A549 (cell line): ENCODE results near the gene KLHL30. TPM values are rescaled to one million over a fixed set of nuclear protein-coding genes. Genes with fewer than 3 reads are reported as not detected.

Source experiments
- ATAC-seq, 2 experiments: fragments of 200-7000 bp in 1 of 2; fragments of >200 bp in 1 of 2; cut with Nextera tagmentation in 1 of 2; cut with Tn5 transposase in 1 of 2; 3 replicates each; pipeline versions ENCODE4 v1.8.0 to v1.9.1; 2018 to 2020; ENCODE audit warnings: mild to moderate bottlenecking in 1 of 2, moderate library complexity in 1 of 2
- CTCF ChIA-PET: fragments of 300-600 bp; sonication (Branson Sonifier 250); formaldehyde crosslinking; extraction: SDS; loops from one replicate; lab custom pipeline; 2021; ENCODE audit warnings: antibody characterized with exemption, inconsistent platforms; lab: Yijun Ruan, JAX
- POLR2A ChIA-PET: fragments of 350-600 bp; formaldehyde crosslinking; extraction: SDS; loops from one replicate; lab custom pipeline; 2021; ENCODE audit warnings: antibody characterized with exemption, inconsistent platforms; lab: Yijun Ruan, JAX
- DNase-seq, 2 experiments: peaks; one replicate each; pipeline versions ENCODE4 v3.0.0 to v3.0.0-alpha.2; 2011 to 2016; ENCODE audit warnings: low read depth in 1 of 2, low spot score in 1 of 2
- FAIRE-seq: peaks from 2 replicates; lab custom pipeline; 2011; peaks lifted over from hg19 to GRCh38; lab: Jason Lieb, UNC
- H3K27ac ChIP-seq, 2 experiments: fragments of >200 bp; sonication (Bioruptor Twin); formaldehyde crosslinking; 3 replicates each; pipeline ENCODE4 v1.5.1; 2016 to 2017
- H3K4me1 ChIP-seq: fragments of >200 bp; sonication (Bioruptor Twin); formaldehyde crosslinking; 3 replicates; pipeline ENCODE4 v1.6.1; 2016
- H3K4me2 ChIP-seq: fragments of >200 bp; sonication (Bioruptor Twin); formaldehyde crosslinking; 3 replicates; pipeline ENCODE4 v1.6.1; 2016
- H3K4me3 ChIP-seq: fragments of >200 bp; sonication (Bioruptor Twin); formaldehyde crosslinking; 3 replicates; pipeline ENCODE4 v1.5.1; 2016
- H3K9me3 ChIP-seq: fragments of >200 bp; sonication (Bioruptor Twin); formaldehyde crosslinking; 3 replicates; pipeline ENCODE4 v1.6.1; 2016
- BHLHE40 ChIP-seq: IDR thresholded peaks from 2 replicates; pipeline ENCODE4 v1.6.1; 2012; ENCODE audit warnings: low read depth, low read length, inconsistent platforms
- CHD2 ChIP-seq: fragments of 150-350 bp; IDR thresholded peaks from 2 replicates; pipeline ENCODE4 v1.6.1; 2014; ENCODE audit warnings: low read length; ENCODE audit not compliant: partially characterized antibody
- CHD4 ChIP-seq: fragments of 200-600 bp; sonication (generic); IDR thresholded peaks from 2 replicates; pipeline ENCODE4 v1.6.1; 2016; ENCODE audit warnings: antibody characterized with exemption, mild to moderate bottlenecking, borderline replicate concordance
- EHF ChIP-seq: fragments of 250-450 bp; sonication (Bioruptor Pico); IDR thresholded peaks from 2 replicates; pipeline ENCODE4 v1.5.0; 2020; ENCODE audit warnings: mild to moderate bottlenecking
- FOSB ChIP-seq: fragments of 250-450 bp; sonication (Bioruptor Pico); IDR thresholded peaks from 2 replicates; pipeline ENCODE4 v1.5.0; 2020; ENCODE audit warnings: mild to moderate bottlenecking, moderate library complexity
- FOXS1 ChIP-seq: fragments of 250-450 bp; sonication (Bioruptor Pico); IDR thresholded peaks from 2 replicates; pipeline ENCODE4 v1.5.0; 2020; ENCODE audit warnings: mild to moderate bottlenecking, moderate library complexity
- HOXA7 ChIP-seq: fragments of 250-450 bp; sonication (Bioruptor Pico); IDR thresholded peaks from 2 replicates; pipeline ENCODE4 v1.5.0; 2020; ENCODE audit warnings: mild to moderate bottlenecking, moderate library complexity
- KDM5A ChIP-seq: fragments of 200-600 bp; sonication (generic); IDR thresholded peaks from 2 replicates; pipeline ENCODE4 v1.6.1; 2016; ENCODE audit warnings: antibody characterized with exemption, mild to moderate bottlenecking
- MAX ChIP-seq: IDR thresholded peaks from 2 replicates; pipeline ENCODE4 v1.6.1; 2012
- MAZ ChIP-seq: fragments of 150-350 bp; IDR thresholded peaks from 2 replicates; pipeline ENCODE4 v1.6.1; 2014; ENCODE audit warnings: antibody characterized with exemption, low read depth, low read length, borderline replicate concordance
- MYC ChIP-seq: IDR thresholded peaks from 2 replicates; pipeline ENCODE4 v1.6.1; 2012; ENCODE audit warnings: mild to moderate bottlenecking, inconsistent platforms, low read length, improper control_type of control experiment, borderline replicate concordance
- NR3C1 ChIP-seq: fragments of >200 bp; sonication (Bioruptor Twin); formaldehyde crosslinking; IDR thresholded peaks from 3 replicates; pipeline ENCODE4 v1.6.1; 2017
- POLR2AphosphoS2 ChIP-seq: conservative IDR thresholded peaks from 2 replicates; pipeline ENCODE4 v1.6.1; 2012; ENCODE audit warnings: low read length, improper control_type of control experiment, inconsistent platforms
- RAD21 ChIP-seq, 2 experiments: fragments of >200 bp in 1 of 2; sonication (Bioruptor Twin) in 1 of 2; formaldehyde crosslinking in 1 of 2; IDR thresholded peaks in 1 of 2; conservative IDR thresholded peaks in 1 of 2; 2 replicates in 1 of 2; 3 replicates in 1 of 2; pipeline ENCODE4 v1.6.1; 2012 to 2018; ENCODE audit warnings: inconsistent platforms in 1 of 2
- TFCP2L1 ChIP-seq: fragments of 250-450 bp; sonication (Bioruptor Pico); IDR thresholded peaks from 2 replicates; pipeline ENCODE4 v1.5.0; 2021; ENCODE audit warnings: mild to moderate bottlenecking
- ZC3H11A ChIP-seq: fragments of 450-650 bp; IDR thresholded peaks from 2 replicates; pipeline ENCODE4 v1.6.1; 2014; ENCODE audit warnings: antibody characterized with exemption, mild to moderate bottlenecking
- ZSCAN20 ChIP-seq: fragments of 250-450 bp; sonication (Bioruptor Pico); IDR thresholded peaks from 2 replicates; pipeline ENCODE4 v1.8.0; 2022; ENCODE audit warnings: mild to moderate bottlenecking, moderate library complexity
- WGBS: methylation state at CpG from one replicate; pipeline ENCODE4 v1.1.6; 2017; ENCODE audit errors: missing lambda C conversion rate; 5-methylcytosine and 5-hydroxymethylcytosine counted together
- polyA plus RNA-seq, 4 experiments: library from polyadenylated mRNA; depleted of rRNA in 3 of 4; stranded (reverse); fragments of >200 nt; fragmentation: RNase III in 1 of 4; extraction: RNeasy Plus Mini Kit Qiagen cat#74134 plus additional on column Dnase treatment in 1 of 4; gene quantifications; 2 replicates in 3 of 4; 3 replicates in 1 of 4; pipeline ENCODE4 v1.2.3, GENCODE V29; 2011 to 2017
- TF ChIP-seq, protein P1 (sequence below): IDR thresholded peaks from 2 replicates; pipeline ENCODE4 v1.6.1; 2012
- TF ChIP-seq, protein P2 (sequence below): fragments of 250-450 bp; sonication (Bioruptor Pico); IDR thresholded peaks from 2 replicates; pipeline ENCODE4 v1.5.0; 2020; ENCODE audit warnings: low read depth, mild to moderate bottlenecking, moderate library complexity
- TF ChIP-seq, protein P3 (sequence below): fragments of 150-350 bp; IDR thresholded peaks from 2 replicates; pipeline ENCODE4 v1.6.1; 2014; ENCODE audit warnings: low read depth, mild to moderate bottlenecking, low read length

KLHL30 gene
- polyA plus RNA-seq, 2 of the 4 experiments (the other 2 are of a cell fraction): 0.04 TPM

GRCh38 chr2:238116298-238117198 is 21.9 kb upstream of the KLHL30 start:
- POLR2A ChIA-PET: no interaction called here
- DNase-seq (no peak), FAIRE-seq (no peak), ATAC-seq (no peak)
- Histone ChIP-seq H3K27ac (no peak overlapping the region), H3K4me3 (no peak overlapping the region)
- 63% methylated on average over 12 of the region's 21 CpGs for WGBS
- no peak for TF ChIP-seq KDM5A
- TF ChIP-seq FOXS1 (CRISPR knock-in tag): no peak
- TF ChIP-seq BHLHE40: no peak
- TF ChIP-seq MAX: no peak
- no peak for TF ChIP-seq FOSB (CRISPR knock-in tag)
- TF ChIP-seq CHD2: no peak
- no peak for TF ChIP-seq ZC3H11A
- no peak for TF ChIP-seq ZSCAN20 (CRISPR knock-in tag)
- TF ChIP-seq MYC: no peak
- no peak for TF ChIP-seq TFCP2L1 (CRISPR knock-in tag)
- TF ChIP-seq RAD21 (conservative IDR thresholded peaks at IDR 0.05 in 1 of 2, IDR thresholded peaks at IDR 0.05 in 1 of 2): no peak
- TF ChIP-seq, protein P1, sequence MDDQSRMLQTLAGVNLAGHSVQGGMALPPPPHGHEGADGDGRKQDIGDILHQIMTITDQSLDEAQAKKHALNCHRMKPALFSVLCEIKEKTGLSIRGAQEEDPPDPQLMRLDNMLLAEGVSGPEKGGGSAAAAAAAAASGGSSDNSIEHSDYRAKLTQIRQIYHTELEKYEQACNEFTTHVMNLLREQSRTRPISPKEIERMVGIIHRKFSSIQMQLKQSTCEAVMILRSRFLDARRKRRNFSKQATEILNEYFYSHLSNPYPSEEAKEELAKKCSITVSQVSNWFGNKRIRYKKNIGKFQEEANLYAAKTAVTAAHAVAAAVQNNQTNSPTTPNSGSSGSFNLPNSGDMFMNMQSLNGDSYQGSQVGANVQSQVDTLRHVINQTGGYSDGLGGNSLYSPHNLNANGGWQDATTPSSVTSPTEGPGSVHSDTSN: no peak
- no peak for TF ChIP-seq CHD4
- no peak for TF ChIP-seq HOXA7
- TF ChIP-seq, protein P2, sequence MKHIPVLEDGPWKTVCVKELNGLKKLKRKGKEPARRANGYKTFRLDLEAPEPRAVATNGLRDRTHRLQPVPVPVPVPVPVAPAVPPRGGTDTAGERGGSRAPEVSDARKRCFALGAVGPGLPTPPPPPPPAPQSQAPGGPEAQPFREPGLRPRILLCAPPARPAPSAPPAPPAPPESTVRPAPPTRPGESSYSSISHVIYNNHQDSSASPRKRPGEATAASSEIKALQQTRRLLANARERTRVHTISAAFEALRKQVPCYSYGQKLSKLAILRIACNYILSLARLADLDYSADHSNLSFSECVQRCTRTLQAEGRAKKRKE (CRISPR knock-in tag): no peak
- no peak for TF ChIP-seq POLR2AphosphoS2
- no peak for TF ChIP-seq NR3C1
- no peak for TF ChIP-seq EHF (CRISPR knock-in tag)
- TF ChIP-seq, all 56 proteins: peak for 0
- peaks cover 20% of the 10 kb centered on the region for H3K9me3 ChIP-seq
- H3K4me1 ChIP-seq: no peaks in the 10 kb centered on the region
- no peak overlapping the region for H3K4me2 ChIP-seq
- CTCF ChIA-PET: interaction anchor here (0.9 kb wide), 1 partner anchor 255 kb away, joined by 3 read pairs; no protein-coding TSS in a partner anchor

- no peak overlapping the region for H3K4me2 ChIP-seq
- CTCF ChIA-PET: no interaction called here
- TF ChIP-seq, protein P3, sequence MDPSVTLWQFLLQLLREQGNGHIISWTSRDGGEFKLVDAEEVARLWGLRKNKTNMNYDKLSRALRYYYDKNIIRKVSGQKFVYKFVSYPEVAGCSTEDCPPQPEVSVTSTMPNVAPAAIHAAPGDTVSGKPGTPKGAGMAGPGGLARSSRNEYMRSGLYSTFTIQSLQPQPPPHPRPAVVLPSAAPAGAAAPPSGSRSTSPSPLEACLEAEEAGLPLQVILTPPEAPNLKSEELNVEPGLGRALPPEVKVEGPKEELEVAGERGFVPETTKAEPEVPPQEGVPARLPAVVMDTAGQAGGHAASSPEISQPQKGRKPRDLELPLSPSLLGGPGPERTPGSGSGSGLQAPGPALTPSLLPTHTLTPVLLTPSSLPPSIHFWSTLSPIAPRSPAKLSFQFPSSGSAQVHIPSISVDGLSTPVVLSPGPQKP: no peak
- TF ChIP-seq MAZ: no peak
- no peak for TF ChIP-seq TFCP2L1 (CRISPR knock-in tag)
- no peak for TF ChIP-seq KDM5A
- TF ChIP-seq, all 56 proteins: peak for 0
- ATAC-seq: no peak
- 39% methylated on average over 9 of the region's 11 CpGs for WGBS
- H3K27ac ChIP-seq: no peak overlapping the region
- H3K4me1 ChIP-seq: no peaks in the 10 kb centered on the region
- peaks cover 13% of the 10 kb centered on the region for H3K9me3 ChIP-seq
- DNase-seq: no peak
- no peak overlapping the region for H3K4me3 ChIP-seq
- no peak for FAIRE-seq
- POLR2A ChIA-PET: no interaction called here
Observed at GRCh38 chr2:238117199-238118154, 21.0 kb upstream of the KLHL30 start.
